HG03442 (cell line): Measurements from ENCODE around the gene C12orf42.

Source experiments
- ATAC-seq: cut with Tn5 transposase; IDR thresholded peaks from one replicate; pipeline ENCODE4 v1.9.1; 2021; ENCODE audit warnings: mild to moderate bottlenecking, moderate library complexity; ENCODE audit not compliant: unreplicated experiment

Gene C12orf42

DNA sequence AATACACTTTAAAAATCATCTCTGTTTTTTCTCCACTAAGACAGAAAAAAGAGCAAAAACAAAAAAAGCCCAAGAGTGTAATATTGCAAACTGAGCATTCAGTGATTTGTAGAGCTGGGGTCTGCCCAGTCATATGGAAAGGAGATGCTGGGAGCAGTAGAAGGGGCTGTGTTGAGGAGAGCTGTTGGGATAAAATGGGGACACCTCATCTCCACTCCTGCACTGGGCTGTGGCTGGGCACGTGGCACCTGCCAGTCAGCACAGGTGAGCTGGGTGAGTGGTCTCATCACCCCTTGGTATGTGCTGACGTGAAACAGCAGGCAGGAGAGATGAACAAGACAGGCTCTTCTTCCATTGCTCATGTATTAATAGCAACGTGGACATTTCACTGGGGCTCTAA is 217.4 kb downstream of the C12orf42 start:
- no peak for ATAC-seq

DNA sequence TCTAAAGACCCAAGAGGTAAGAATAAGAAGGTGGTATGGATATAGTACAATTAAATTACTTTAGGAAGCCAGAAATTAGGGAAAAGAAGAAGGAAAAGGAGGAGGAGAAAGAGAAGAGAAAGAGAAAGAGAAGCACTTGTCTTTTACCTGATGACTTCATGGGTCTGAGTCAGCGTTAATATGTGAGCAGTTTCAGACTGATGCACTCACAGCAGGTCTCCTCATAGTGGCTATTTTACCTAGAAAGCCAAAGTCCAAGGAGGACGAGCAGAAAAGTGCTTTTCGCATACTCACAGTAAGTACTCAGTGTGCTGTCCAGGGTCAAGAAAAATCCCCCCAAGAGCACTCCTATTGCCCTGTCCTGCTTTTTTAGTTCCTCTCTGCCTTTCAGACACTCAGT is 222.1 kb downstream of the C12orf42 start:
- no peak for ATAC-seq

GRCh38 chr12:103272949-103273348 is 222.8 kb downstream of the C12orf42 start:
- ATAC-seq = no peak

DNA sequence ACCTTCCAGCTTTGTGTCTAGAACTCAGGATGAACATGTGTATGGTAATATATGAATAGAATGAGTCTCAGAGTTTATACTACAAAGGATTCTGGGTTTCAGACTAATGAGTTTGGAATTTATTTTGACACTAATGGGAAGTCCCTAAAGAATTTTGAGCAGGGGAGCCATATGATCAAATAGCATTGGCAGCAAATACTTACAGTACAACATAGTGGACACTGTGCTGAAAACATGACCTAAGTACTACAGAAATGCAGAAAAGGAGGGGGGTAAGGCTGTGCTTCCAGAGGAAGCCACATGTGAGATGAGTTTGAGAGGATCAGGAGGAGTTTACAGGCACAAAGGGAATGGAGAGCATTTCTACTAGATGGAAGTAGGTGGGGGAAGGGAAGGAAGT is 225.8 kb downstream of the C12orf42 start:
- no peak for ATAC-seq

DNA sequence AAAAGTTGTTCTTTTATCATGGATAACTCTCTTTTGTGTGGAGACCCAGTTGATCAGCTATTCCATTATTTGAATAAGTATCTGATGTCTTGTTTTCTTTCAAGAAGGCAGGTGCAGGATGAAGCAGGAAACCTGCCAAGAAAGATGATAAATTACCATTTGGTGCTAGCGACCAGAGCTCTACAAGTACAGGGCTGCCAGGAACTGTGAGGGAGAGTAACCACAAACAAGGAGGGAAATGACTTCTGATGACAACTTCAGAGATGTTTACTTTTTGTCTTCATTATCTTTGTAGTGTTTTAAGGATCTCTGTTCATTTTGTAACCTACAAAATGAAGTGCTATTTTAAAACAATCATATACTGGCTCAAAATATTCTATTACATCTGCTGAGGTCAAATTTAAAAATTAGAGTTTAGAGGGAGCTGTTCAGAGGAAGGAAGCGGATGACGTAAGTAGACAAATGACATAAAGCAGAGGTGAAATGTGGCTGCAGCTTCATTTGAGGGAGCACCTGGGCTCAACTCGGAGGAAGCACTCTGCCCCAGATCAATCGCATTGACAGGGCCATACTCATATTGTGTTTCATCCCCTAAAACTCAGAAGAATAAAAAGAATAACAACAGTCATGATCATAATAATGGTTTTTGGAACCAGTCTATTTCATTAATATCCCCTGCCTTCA is 226.8 kb downstream of the C12orf42 start:
- ATAC-seq = no peak

- ATAC-seq = no peak
These were observed 238.0 kb downstream of the C12orf42 start for GRCh38 chr12:103257763-103258162.
